ENCODE results near the gene NNMT. TPM values are rescaled to one million over a fixed set of nuclear protein-coding genes. Genes with fewer than 3 reads are reported as not detected.

The NNMT gene
- polyA plus RNA-seq, 4 donors: 0.27 to 3.0 (median 0.77) TPM

GRCh38 chr11:114262681-114263512, 33.3 kb upstream of the NNMT start:
- peak in 2 of 4 donors; percentile 39 to 46 for DNase-seq (ENCODE audit: low read depth in 4 of 4, low spot score in 3 of 4)

GRCh38 chr11:114263513-114264170, 32.6 kb upstream of the NNMT start:
- DNase-seq (ENCODE audit: low read depth in 4 of 4, low spot score in 3 of 4): no peak

- no peak for DNase-seq (ENCODE audit: low read depth in 4 of 4, low spot score in 3 of 4)
Measured at GRCh38 chr11:114264381-114264780, 31.8 kb upstream of the NNMT start.

- no peak for DNase-seq (ENCODE audit: low read depth in 4 of 4, low spot score in 3 of 4)
Measured at GRCh38 chr11:114265122-114265878, 30.9 kb upstream of the NNMT start.

- DNase-seq (ENCODE audit: low read depth in 4 of 4, low spot score in 3 of 4): no peak
Measured at GRCh38 chr11:114269498-114269897, 26.7 kb upstream of the NNMT start.

- no peak for DNase-seq (ENCODE audit: low read depth in 4 of 4, low spot score in 3 of 4)
Measured at GRCh38 chr11:114270531-114271270, 25.5 kb upstream of the NNMT start.

GRCh38 chr11:114271316-114271715, 24.9 kb upstream of the NNMT start:
- no peak for DNase-seq (ENCODE audit: low read depth in 4 of 4, low spot score in 3 of 4)

GRCh38 chr11:114272311-114272710, 23.9 kb upstream of the NNMT start:
- DNase-seq (ENCODE audit: low read depth in 4 of 4, low spot score in 3 of 4): no peak

GRCh38 chr11:114273071-114273470, 23.1 kb upstream of the NNMT start:
- no peak for DNase-seq (ENCODE audit: low read depth in 4 of 4, low spot score in 3 of 4)

GRCh38 chr11:114273890-114274635, 22.1 kb upstream of the NNMT start:
- no peak for DNase-seq (ENCODE audit: low read depth in 4 of 4, low spot score in 3 of 4)

GRCh38 chr11:114274637-114275036, 21.6 kb upstream of the NNMT start:
- no peak for DNase-seq (ENCODE audit: low read depth in 4 of 4, low spot score in 3 of 4)

- no peak for DNase-seq (ENCODE audit: low read depth in 4 of 4, low spot score in 3 of 4)
Measured at GRCh38 chr11:114275280-114275679, 20.9 kb upstream of the NNMT start.

GRCh38 chr11:114276077-114276476, 20.1 kb upstream of the NNMT start:
- no peak for DNase-seq (ENCODE audit: low read depth in 4 of 4, low spot score in 3 of 4)

GRCh38 chr11:114277637-114278341, 18.4 kb upstream of the NNMT start:
- no peak for DNase-seq (ENCODE audit: low read depth in 4 of 4, low spot score in 3 of 4)

GRCh38 chr11:114278342-114279065, 17.7 kb upstream of the NNMT start:
- DNase-seq (ENCODE audit: low read depth in 4 of 4, low spot score in 3 of 4): no peak

- DNase-seq (ENCODE audit: low read depth in 4 of 4, low spot score in 3 of 4): no peak
Measured at GRCh38 chr11:114279792-114280546, 16.2 kb upstream of the NNMT start.

- peak in 1 of 4 donors; percentile 50 for DNase-seq (ENCODE audit: low read depth in 4 of 4, low spot score in 3 of 4)
Measured at GRCh38 chr11:114280696-114281095, 15.5 kb upstream of the NNMT start.

GRCh38 chr11:114281388-114281956, 14.7 kb upstream of the NNMT start:
- no peak for DNase-seq (ENCODE audit: low read depth in 4 of 4, low spot score in 3 of 4)
